GM18951 (cell line): ENCODE data around the gene PLD2.

Source experiments
- POLR2A ChIP-seq: IDR thresholded peaks from 4 replicates; pipeline ENCODE4 v1.6.1; 2011; ENCODE audit warnings: mild to moderate bottlenecking; ENCODE audit not compliant: insufficient read length, insufficient read depth; ENCODE audit errors: extremely low read depth
- in situ Hi-C: fragments of 300-500 bp; cut with MboI; formaldehyde crosslinking; loops from one replicate; pipeline ENCODE4 v1.12.0; 2022; ENCODE audit warnings: low sequenced_read_pairs, mixed read lengths, inconsistent platforms; ENCODE audit not compliant: unreplicated experiment

The PLD2 gene

GRCh38 chr17:4806777-4807604 lies at the start of gene PLD2:
Gene PLD2 (plus strand): TSS chr17:4807152. CDS start chr17:4807773, 621 bp downstream.
- in situ Hi-C loops, result no loop called here
- peak; percentile 77 for TF ChIP-seq POLR2A

GRCh38 chr17:4759776-4760236 lies 47.1 kb upstream of the PLD2 start:
- in situ Hi-C loops, result no loop called here

GRCh38 chr17:4764595-4764994 lies 42.4 kb upstream of the PLD2 start:
- in situ Hi-C loops, result no loop called here
- TF ChIP-seq POLR2A, result no peak

More at GRCh38 chr17:4759776-4760236, 47.1 kb upstream of the PLD2 start:
- no peak for TF ChIP-seq POLR2A

- in situ Hi-C loops, result no loop called here
- TF ChIP-seq POLR2A, result no peak
These were observed 40.8 kb upstream of the PLD2 start for GRCh38 chr17:4766201-4766600.

- in situ Hi-C loops, result no loop called here
- no peak for TF ChIP-seq POLR2A
These were observed 40.2 kb upstream of the PLD2 start for GRCh38 chr17:4766723-4767122.

GRCh38 chr17:4768298-4768697 lies 38.7 kb upstream of the PLD2 start:
- TF ChIP-seq POLR2A, result no peak
- in situ Hi-C loops, result no loop called here

GRCh38 chr17:4769628-4770027 lies 37.3 kb upstream of the PLD2 start:
- TF ChIP-seq POLR2A, result no peak

GRCh38 chr17:4771519-4772234 lies 35.3 kb upstream of the PLD2 start, which contains the start of gene TM4SF5:
Gene TM4SF5 (plus strand): TSS chr17:4771886. CDS start chr17:4771923, 37 bp downstream.
- TF ChIP-seq POLR2A, result no peak
- in situ Hi-C loops, result no loop called here

More at GRCh38 chr17:4769628-4770027, 37.3 kb upstream of the PLD2 start:
- in situ Hi-C loops, result no loop called here

GRCh38 chr17:4772235-4772613 lies 34.7 kb upstream of the PLD2 start:
- no peak for TF ChIP-seq POLR2A
- in situ Hi-C loops, result no loop called here

GRCh38 chr17:4777969-4778760 lies 28.8 kb upstream of the PLD2 start:
- in situ Hi-C loops, result no loop called here
- TF ChIP-seq POLR2A, result no peak

GRCh38 chr17:4780325-4780955 lies 26.5 kb upstream of the PLD2 start:
- in situ Hi-C loops, result no loop called here

GRCh38 chr17:4782652-4783051 lies 24.3 kb upstream of the PLD2 start:
- TF ChIP-seq POLR2A, result no peak
- in situ Hi-C loops, result no loop called here

More at GRCh38 chr17:4780325-4780955, 26.5 kb upstream of the PLD2 start:
- TF ChIP-seq POLR2A, result no peak

GRCh38 chr17:4785311-4786105 lies 21.4 kb upstream of the PLD2 start:
- in situ Hi-C loops, result no loop called here
- TF ChIP-seq POLR2A, result no peak
